ENCODE data around the gene SGTB.

DNA sequence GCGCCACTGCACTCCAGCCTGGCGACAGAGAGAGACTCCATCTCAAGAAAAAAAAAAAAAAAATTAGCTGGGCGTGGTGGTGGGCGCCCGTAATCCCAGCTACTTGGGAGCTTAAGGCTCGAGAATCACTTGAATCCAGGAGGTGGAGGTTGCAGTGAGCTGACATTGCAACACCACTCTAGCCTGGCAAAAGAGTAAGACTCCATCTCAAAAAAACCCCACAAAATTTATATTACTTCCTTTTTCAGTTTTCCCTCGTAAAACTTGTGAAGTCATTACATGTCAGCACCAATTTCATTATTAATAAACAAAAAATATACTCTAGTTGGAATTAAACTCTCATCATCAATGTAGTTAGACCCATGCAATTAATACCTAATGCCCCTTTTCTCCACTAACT lies 53.2 kb downstream of the SGTB start:
- no peak for TF ChIP-seq POLR2A (IDR thresholded peaks at IDR 0.05)
- TF ChIP-seq, protein P1, sequence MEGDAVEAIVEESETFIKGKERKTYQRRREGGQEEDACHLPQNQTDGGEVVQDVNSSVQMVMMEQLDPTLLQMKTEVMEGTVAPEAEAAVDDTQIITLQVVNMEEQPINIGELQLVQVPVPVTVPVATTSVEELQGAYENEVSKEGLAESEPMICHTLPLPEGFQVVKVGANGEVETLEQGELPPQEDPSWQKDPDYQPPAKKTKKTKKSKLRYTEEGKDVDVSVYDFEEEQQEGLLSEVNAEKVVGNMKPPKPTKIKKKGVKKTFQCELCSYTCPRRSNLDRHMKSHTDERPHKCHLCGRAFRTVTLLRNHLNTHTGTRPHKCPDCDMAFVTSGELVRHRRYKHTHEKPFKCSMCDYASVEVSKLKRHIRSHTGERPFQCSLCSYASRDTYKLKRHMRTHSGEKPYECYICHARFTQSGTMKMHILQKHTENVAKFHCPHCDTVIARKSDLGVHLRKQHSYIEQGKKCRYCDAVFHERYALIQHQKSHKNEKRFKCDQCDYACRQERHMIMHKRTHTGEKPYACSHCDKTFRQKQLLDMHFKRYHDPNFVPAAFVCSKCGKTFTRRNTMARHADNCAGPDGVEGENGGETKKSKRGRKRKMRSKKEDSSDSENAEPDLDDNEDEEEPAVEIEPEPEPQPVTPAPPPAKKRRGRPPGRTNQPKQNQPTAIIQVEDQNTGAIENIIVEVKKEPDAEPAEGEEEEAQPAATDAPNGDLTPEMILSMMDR (IDR thresholded peaks at IDR 0.05 in 8 of 11, conservative IDR thresholded peaks at IDR 0.05 in 3 of 11) = no peak
